CD14-positive monocyte (primary cell): ENCODE results near the gene UBE2E3. TPM values are rescaled to one million over a fixed set of nuclear protein-coding genes. Genes with fewer than 3 reads are reported as not detected.

ENCODE experiments used
- DNase-seq, 3 donors: peaks; one replicate each; pipeline ENCODE4 v3.0.0-alpha.2; 2011 to 2022
- H2AFZ ChIP-seq: 2 replicates; pipeline ENCODE4 v1.6.0; 2012; ENCODE audit warnings: mild to moderate bottlenecking, low read depth, low read length, inconsistent platforms; ENCODE audit not compliant: insufficient read depth, poor library complexity, severe bottlenecking
- H3K27ac ChIP-seq, 2 donors: 1 replicate in 1 of 2; 2 replicates in 1 of 2; pipeline ENCODE4 v1.5.1; 2012 to 2013; ENCODE audit warnings: low read length in 2 of 2, control low read depth in 1 of 2, inconsistent platforms in 1 of 2, low read depth in 1 of 2, mild to moderate bottlenecking in 1 of 2
- H3K27me3 ChIP-seq, 2 donors: one replicate each; pipeline versions ENCODE4 v1.6.0 to v1.6.1; 2011 to 2013; ENCODE audit warnings: low read length in 2 of 2; ENCODE audit not compliant: control insufficient read depth in 2 of 2, insufficient read depth in 2 of 2
- H3K36me3 ChIP-seq, 2 donors: replicated peaks in 1 of 2; 1 replicate in 1 of 2; 2 replicates in 1 of 2; pipeline versions ENCODE4 v1.5.1 to v1.6.1; 2012 to 2013; ENCODE audit warnings: low read length in 2 of 2, control low read depth in 1 of 2, inconsistent platforms in 1 of 2, mild to moderate bottlenecking in 1 of 2; ENCODE audit not compliant: insufficient read depth in 2 of 2, control insufficient read depth in 1 of 2
- H3K4me1 ChIP-seq, 2 donors: 1 replicate in 1 of 2; 2 replicates in 1 of 2; pipeline versions ENCODE4 v1.5.1 to v1.6.1; 2012 to 2013; ENCODE audit warnings: low read length in 2 of 2, control low read depth in 1 of 2, inconsistent platforms in 1 of 2, mild to moderate bottlenecking in 1 of 2, moderate library complexity in 1 of 2; ENCODE audit not compliant: insufficient read depth in 2 of 2, control insufficient read depth in 1 of 2
- H3K4me2 ChIP-seq: replicated peaks from 2 replicates; pipeline ENCODE3; 2012; ENCODE audit warnings: low read length, moderate library complexity, mild to moderate bottlenecking; ENCODE audit not compliant: poor library complexity, severe bottlenecking; ENCODE audit errors: extremely low read depth
- H3K4me3 ChIP-seq, 3 experiments: fragments of 200-600 bp in 1 of 3; sonication (generic) in 1 of 3; replicated peaks in 1 of 3; 1 replicate in 2 of 3; 2 replicates in 1 of 3; pipeline ENCODE4 v1.5.1; 2011 to 2013; ENCODE audit warnings: low read length in 3 of 3, mild to moderate bottlenecking in 3 of 3, control low read depth in 2 of 3, low read depth in 2 of 3, inconsistent platforms in 1 of 3, moderate library complexity in 1 of 3
- H3K79me2 ChIP-seq: 2 replicates; pipeline ENCODE4 v1.6.0; 2012; ENCODE audit warnings: mild to moderate bottlenecking, control low read depth, inconsistent platforms, low read length, moderate library complexity; ENCODE audit not compliant: insufficient read depth
- H3K9ac ChIP-seq: 2 replicates; pipeline ENCODE4 v1.6.0; 2017; ENCODE audit warnings: low read length, mild to moderate bottlenecking; ENCODE audit not compliant: insufficient read depth, poor library complexity, severe bottlenecking
- H3K9me3 ChIP-seq, 2 donors: replicated peaks in 1 of 2; 1 replicate in 1 of 2; 2 replicates in 1 of 2; pipeline versions ENCODE4 v1.5.1 to v1.6.1; 2012 to 2013; ENCODE audit warnings: low read length in 2 of 2, control low read depth in 1 of 2; ENCODE audit not compliant: control insufficient read depth in 1 of 2, insufficient read depth in 1 of 2
- H4K20me1 ChIP-seq: 2 replicates; pipeline ENCODE4 v1.6.0; 2012; ENCODE audit warnings: mild to moderate bottlenecking, low read length, control low read depth, moderate library complexity; ENCODE audit not compliant: insufficient read depth
- H3K27ac Mint-ChIP-seq, 7 donors: one replicate each; pipeline ENCODE4 v1.8.0; 2020; ENCODE audit warnings: mild to moderate bottlenecking in 7 of 7, mixed read lengths in 7 of 7, moderate library complexity in 6 of 7, inconsistent platforms in 2 of 7
- H3K27me3 Mint-ChIP-seq, 3 donors: one replicate each; pipeline ENCODE4 v1.8.0; 2021 to 2022; ENCODE audit warnings: low read depth in 3 of 3, mild to moderate bottlenecking in 3 of 3, mixed read lengths in 3 of 3, moderate library complexity in 3 of 3, inconsistent platforms in 1 of 3
- H3K36me3 Mint-ChIP-seq, 2 donors: one replicate each; pipeline ENCODE4 v1.8.0; 2020; ENCODE audit warnings: mixed read lengths in 2 of 2, inconsistent platforms in 1 of 2, mild to moderate bottlenecking in 1 of 2
- H3K4me1 Mint-ChIP-seq: one replicate; pipeline ENCODE4 v1.8.0; 2020; ENCODE audit warnings: mild to moderate bottlenecking, mixed read lengths
- H3K4me3 Mint-ChIP-seq, 2 donors: one replicate each; pipeline ENCODE4 v1.8.0; 2020; ENCODE audit warnings: mild to moderate bottlenecking in 2 of 2, mixed read lengths in 2 of 2, moderate library complexity in 1 of 2
- H3K9me3 Mint-ChIP-seq, 7 donors: one replicate each; pipeline ENCODE4 v1.8.0; 2020 to 2022; ENCODE audit warnings: mixed read lengths in 7 of 7, mild to moderate bottlenecking in 6 of 7, moderate library complexity in 6 of 7, inconsistent platforms in 2 of 7
- WGBS: methylation state at CpG from one replicate; pipeline ENCODE4 v1.1.5; 2013; ENCODE audit warnings: missing lambda C conversion rate; ENCODE audit not compliant: insufficient coverage; 5-methylcytosine and 5-hydroxymethylcytosine counted together
- intact Hi-C, 2 donors: fragments of 100-400 bp; cut with micrococcal nuclease; formaldehyde crosslinking; loops; one replicate each; pipeline versions ENCODE4 v1.15.0 to v1.15.1; 2023
- polyA plus RNA-seq, 3 donors: library from polyadenylated mRNA; depleted of rRNA in 1 of 3; unstranded in 2 of 3; stranded (reverse) in 1 of 3; fragments of 300-500 nt in 2 of 3; fragments of >200 nt in 1 of 3; fragmentation: Illumina TruSeq in 2 of 3; gene quantifications; 1 replicate in 2 of 3; 2 replicates in 1 of 3; pipeline ENCODE4 v1.2.3, GENCODE V29; 2012 to 2021
- TF ChIP-seq, protein P1 (sequence below): fragments of 200-600 bp; IDR thresholded peaks from one replicate; pipeline ENCODE4 v1.8.0; 2022; ENCODE audit warnings: antibody characterized with exemption, mild to moderate bottlenecking

Gene UBE2E3
- polyA plus RNA-seq, 3 donors, result 45.9 to 67.5 (median 52.1) TPM

GRCh38 chr2:181112916-181113315, 132.5 kb downstream of the UBE2E3 start:
- no peaks in the 10 kb centered on the region for H3K27me3 ChIP-seq
- TF ChIP-seq, protein P1, sequence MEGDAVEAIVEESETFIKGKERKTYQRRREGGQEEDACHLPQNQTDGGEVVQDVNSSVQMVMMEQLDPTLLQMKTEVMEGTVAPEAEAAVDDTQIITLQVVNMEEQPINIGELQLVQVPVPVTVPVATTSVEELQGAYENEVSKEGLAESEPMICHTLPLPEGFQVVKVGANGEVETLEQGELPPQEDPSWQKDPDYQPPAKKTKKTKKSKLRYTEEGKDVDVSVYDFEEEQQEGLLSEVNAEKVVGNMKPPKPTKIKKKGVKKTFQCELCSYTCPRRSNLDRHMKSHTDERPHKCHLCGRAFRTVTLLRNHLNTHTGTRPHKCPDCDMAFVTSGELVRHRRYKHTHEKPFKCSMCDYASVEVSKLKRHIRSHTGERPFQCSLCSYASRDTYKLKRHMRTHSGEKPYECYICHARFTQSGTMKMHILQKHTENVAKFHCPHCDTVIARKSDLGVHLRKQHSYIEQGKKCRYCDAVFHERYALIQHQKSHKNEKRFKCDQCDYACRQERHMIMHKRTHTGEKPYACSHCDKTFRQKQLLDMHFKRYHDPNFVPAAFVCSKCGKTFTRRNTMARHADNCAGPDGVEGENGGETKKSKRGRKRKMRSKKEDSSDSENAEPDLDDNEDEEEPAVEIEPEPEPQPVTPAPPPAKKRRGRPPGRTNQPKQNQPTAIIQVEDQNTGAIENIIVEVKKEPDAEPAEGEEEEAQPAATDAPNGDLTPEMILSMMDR, result no peak
- H3K27ac ChIP-seq, result no peak overlapping the region
- no CpG with 5 or more reads among the region's 1 CpG for WGBS
- no peaks in the 10 kb centered on the region for H3K36me3 Mint-ChIP-seq
- no peaks in the 10 kb centered on the region for H3K79me2 ChIP-seq
- H3K4me1 Mint-ChIP-seq, result no peaks in the 10 kb centered on the region
- H3K9me3 Mint-ChIP-seq, result peaks cover 0 to 1% (median 0%) of the 10 kb centered on the region in 7 donors
- no peaks in the 10 kb centered on the region for H4K20me1 ChIP-seq
- H3K4me3 Mint-ChIP-seq, result no peak overlapping the region
- intact Hi-C loops, result no loop called here
- no peak overlapping the region for H3K27ac Mint-ChIP-seq
- no peak overlapping the region for H3K4me3 ChIP-seq
- no peak overlapping the region for H3K4me2 ChIP-seq
- no peak for DNase-seq
- H3K9me3 ChIP-seq, result no peaks in the 10 kb centered on the region
- H3K9ac ChIP-seq, result no peak overlapping the region
- no peaks in the 10 kb centered on the region for H3K4me1 ChIP-seq
- H2AFZ ChIP-seq, result no peak overlapping the region
- H3K36me3 ChIP-seq, result no peaks in the 10 kb centered on the region
- peaks cover 0 to 1% (median 1%) of the 10 kb centered on the region in 3 donors for H3K27me3 Mint-ChIP-seq
